Measurements from ENCODE around the gene MCM9. TPM values are rescaled to one million over a fixed set of nuclear protein-coding genes. Genes with fewer than 3 reads are reported as not detected.

MCM9 gene
- total and polyA plus RNA-seq, 2 of the 4 experiments (the other 2 are of a cell fraction) = 3.5 to 7.2 TPM

DNA sequence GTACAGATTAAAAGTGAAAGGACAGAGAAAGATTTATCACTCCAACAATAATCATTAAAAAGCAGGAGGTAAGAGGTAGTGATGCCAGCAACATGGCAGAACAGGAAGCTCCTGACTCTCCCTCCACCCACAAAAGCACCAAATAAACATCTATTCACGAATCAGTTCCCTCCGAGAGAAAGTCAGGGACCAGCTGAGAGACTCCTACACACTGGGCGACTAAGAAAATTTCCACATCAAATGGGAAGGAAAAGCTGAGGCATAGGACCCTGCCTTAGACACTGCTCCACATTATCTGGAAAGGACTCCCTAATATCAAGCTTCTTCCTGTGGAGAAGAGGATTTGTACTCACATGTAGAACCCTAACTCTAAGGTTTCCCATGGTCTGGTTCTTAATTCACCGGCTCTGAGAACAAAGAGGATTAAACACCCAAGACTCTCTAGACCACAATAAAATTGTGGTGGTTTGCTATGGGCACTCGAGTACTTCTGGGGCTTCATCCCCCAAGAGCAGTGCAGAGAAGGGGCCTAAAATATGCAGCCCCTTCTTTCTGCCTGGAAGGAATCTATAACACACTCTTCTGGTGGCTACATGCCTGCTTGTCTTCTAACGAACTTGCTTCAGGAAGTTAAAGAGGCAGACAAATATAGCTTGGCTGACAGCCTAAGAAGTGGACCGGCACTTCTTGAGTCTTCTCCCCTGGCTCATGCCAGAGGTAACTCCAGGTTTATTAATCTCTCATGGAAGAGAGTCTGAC, 70.4 kb downstream of the MCM9 start:
- Histone ChIP-seq H2AK9ac (replicated peaks; ENCODE audit: low read depth, low read length, poor library complexity) (no peak overlapping the region), H3K27me3 (ENCODE audit: control insufficient read depth, insufficient read depth, low read length) (no peaks in the 10 kb centered on the region), H3K9me1 (ENCODE audit: insufficient read depth, low read length) (peaks cover 8% of the 10 kb centered on the region; the same call in 1 of the 2 replicates), H3K4ac (ENCODE audit: low read depth, low read length) (no peak overlapping the region), H2AK5ac (ENCODE audit: low read depth, low read length) (no peak overlapping the region), H4K20me1 (ENCODE audit: insufficient read depth, low read length) (no peaks in the 10 kb centered on the region), H3K4me2 (ENCODE audit: low read depth, low read length) (0 out of 2 replicates have a peak overlapping the region, but pooled peaks have one; percentile 6), H4K5ac (ENCODE audit: low read depth, low read length) (no peak overlapping the region), H3K4me1 (ENCODE audit: control insufficient read depth, insufficient read depth, low read length) (no peaks in the 10 kb centered on the region), H3K56ac (ENCODE audit: extremely low read depth, insufficient read depth, low read length) (no peak overlapping the region), H3K14ac (replicated peaks; ENCODE audit: low read depth, low read length) (0 out of 2 replicates have a peak overlapping the region, but pooled peaks have one; percentile 14), H3K4me3 (ENCODE audit: insufficient read depth, low read depth, low read length) (no peak overlapping the region), H3K9ac (ENCODE audit: low read depth, low read length) (no peak overlapping the region), H2AFZ (replicated peaks; ENCODE audit: low read length, poor library complexity) (no peak overlapping the region), H3K9me3 (ENCODE audit: control insufficient read depth, insufficient read depth, low read length) (no peaks in the 10 kb centered on the region), H2BK120ac (ENCODE audit: low read depth, low read length) (no peak overlapping the region), H3K27ac (ENCODE audit: insufficient read depth, low read length) (no peak overlapping the region), H3K79me1 (ENCODE audit: low read depth in 1 of 2, low read length in 2 of 2) (peaks cover 16 to 17% of the 10 kb centered on the region in 2 experiments; a peak in 3 of 4 replicates), H2BK5ac (ENCODE audit: low read depth, low read length, poor library complexity, severe bottlenecking) (no peak overlapping the region), H4K91ac (ENCODE audit: insufficient read depth, low read depth, low read length) (no peak overlapping the region), H4K8ac (ENCODE audit: low read depth in 2 of 2, low read length in 2 of 2) (no peak overlapping the region), H3K18ac (ENCODE audit: low read depth, low read length) (no peak overlapping the region), H2BK20ac (ENCODE audit: low read depth, low read length) (no peak overlapping the region), H2BK15ac (ENCODE audit: low read depth, low read length) (no peak overlapping the region), H3K23ac (ENCODE audit: low read depth, low read length) (0 out of 2 replicates have a peak overlapping the region, but pooled peaks have one; percentile 23), H3K36me3 (ENCODE audit: control insufficient read depth, insufficient read depth, low read length) (no peaks in the 10 kb centered on the region)
- WGBS, 2 experiments (ENCODE audit: extremely low coverage in 2 of 2, insufficient read length in 1 of 2) = no CpG with 5 or more reads among the region's 7 CpGs
- ChIA-PET POLR2A (ENCODE audit: unreplicated experiment) (no interaction called here), CTCF (interaction anchor here (0.6 kb wide), 1 partner anchor 37 kb away, joined by 3 read pairs; no protein-coding TSS in a partner anchor)
- BruUV-seq (replicated peaks) = no TSS peak
- ATAC-seq (ENCODE audit: low read depth) (peak; percentile 54), DNase-seq (no peak)
- in situ Hi-C loops (cut with MboI; ENCODE audit: low sequenced_read_pairs) (no loop called here), dilution Hi-C loops (cut with HindIII; ENCODE audit: low sequenced_read_pairs, unreplicated experiment) (no loop called here), intact Hi-C loops (cut with micrococcal nuclease) (no loop called here)
- TF ChIP-seq CEBPB (IDR thresholded peaks at IDR 0.05; ENCODE audit: low read depth, low read length) (no peak), RCOR1 (IDR thresholded peaks at IDR 0.05; ENCODE audit: insufficient replicate concordance, low read length) (no peak), SMC3 (IDR thresholded peaks at IDR 0.05; ENCODE audit: low read depth, low read length) (no peak), MAZ (IDR thresholded peaks at IDR 0.05; ENCODE audit: borderline replicate concordance, low read depth, low read length) (no peak), BHLHE40 (IDR thresholded peaks at IDR 0.05; ENCODE audit: low read depth, low read length) (no peak), MXI1 (IDR thresholded peaks at IDR 0.05; ENCODE audit: borderline replicate concordance, low read depth, low read length) (no peak), NFE2L2 (IDR thresholded peaks at IDR 0.05; ENCODE audit: low read depth, low read length) (no peak), POLR2A (IDR thresholded peaks at IDR 0.05; ENCODE audit: low read depth, low read length) (no peak), CHD1 (IDR thresholded peaks at IDR 0.05; ENCODE audit: low read depth, low read length) (no peak), RFX5 (IDR thresholded peaks at IDR 0.05; ENCODE audit: low read depth, low read length) (no peak), FOS (IDR thresholded peaks at IDR 0.05; ENCODE audit: low read depth, low read length) (no peak), MAFK (IDR thresholded peaks at IDR 0.05; ENCODE audit: low read depth, low read length) (no peak), ELK1 (IDR thresholded peaks at IDR 0.05; ENCODE audit: borderline replicate concordance, low read depth, low read length) (no peak)
- TF ChIP-seq, protein P1, sequence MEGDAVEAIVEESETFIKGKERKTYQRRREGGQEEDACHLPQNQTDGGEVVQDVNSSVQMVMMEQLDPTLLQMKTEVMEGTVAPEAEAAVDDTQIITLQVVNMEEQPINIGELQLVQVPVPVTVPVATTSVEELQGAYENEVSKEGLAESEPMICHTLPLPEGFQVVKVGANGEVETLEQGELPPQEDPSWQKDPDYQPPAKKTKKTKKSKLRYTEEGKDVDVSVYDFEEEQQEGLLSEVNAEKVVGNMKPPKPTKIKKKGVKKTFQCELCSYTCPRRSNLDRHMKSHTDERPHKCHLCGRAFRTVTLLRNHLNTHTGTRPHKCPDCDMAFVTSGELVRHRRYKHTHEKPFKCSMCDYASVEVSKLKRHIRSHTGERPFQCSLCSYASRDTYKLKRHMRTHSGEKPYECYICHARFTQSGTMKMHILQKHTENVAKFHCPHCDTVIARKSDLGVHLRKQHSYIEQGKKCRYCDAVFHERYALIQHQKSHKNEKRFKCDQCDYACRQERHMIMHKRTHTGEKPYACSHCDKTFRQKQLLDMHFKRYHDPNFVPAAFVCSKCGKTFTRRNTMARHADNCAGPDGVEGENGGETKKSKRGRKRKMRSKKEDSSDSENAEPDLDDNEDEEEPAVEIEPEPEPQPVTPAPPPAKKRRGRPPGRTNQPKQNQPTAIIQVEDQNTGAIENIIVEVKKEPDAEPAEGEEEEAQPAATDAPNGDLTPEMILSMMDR (conservative IDR thresholded peaks at IDR 0.05; ENCODE audit: low read depth, low read length) = no peak
- TF ChIP-seq, protein P2, sequence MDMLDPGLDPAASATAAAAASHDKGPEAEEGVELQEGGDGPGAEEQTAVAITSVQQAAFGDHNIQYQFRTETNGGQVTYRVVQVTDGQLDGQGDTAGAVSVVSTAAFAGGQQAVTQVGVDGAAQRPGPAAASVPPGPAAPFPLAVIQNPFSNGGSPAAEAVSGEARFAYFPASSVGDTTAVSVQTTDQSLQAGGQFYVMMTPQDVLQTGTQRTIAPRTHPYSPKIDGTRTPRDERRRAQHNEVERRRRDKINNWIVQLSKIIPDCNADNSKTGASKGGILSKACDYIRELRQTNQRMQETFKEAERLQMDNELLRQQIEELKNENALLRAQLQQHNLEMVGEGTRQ (IDR thresholded peaks at IDR 0.05; ENCODE audit: low read depth, low read length) = no peak

All from IMR-90 (cell line).